GM10847 (cell line): ENCODE results near the gene TSEN15.
A peak's percentile ranks its signal among the peaks of the same experiment; 100 is the strongest.

Source experiments
- POLR2A ChIP-seq: IDR thresholded peaks from 2 replicates; pipeline ENCODE4 v1.6.1; 2011; ENCODE audit not compliant: insufficient read length; ENCODE audit errors: extremely low read depth

TSEN15 gene

GRCh38 chr1:184051485-184052193 is at the start of gene TSEN15:
TSEN15 (plus strand) TSS chr1:184051730; CDS start chr1:184051756, 26 bp downstream.
- TF ChIP-seq POLR2A: peak; percentile 93

GRCh38 chr1:184002071-184002470 is 49.5 kb upstream of the TSEN15 start:
- TF ChIP-seq POLR2A: no peak

- no peak for TF ChIP-seq POLR2A
Measured at GRCh38 chr1:184004935-184005334, 46.6 kb upstream of the TSEN15 start.

GRCh38 chr1:184005506-184005905 is 46.0 kb upstream of the TSEN15 start:
- no peak for TF ChIP-seq POLR2A

GRCh38 chr1:184010788-184011187 is 40.7 kb upstream of the TSEN15 start:
- TF ChIP-seq POLR2A: no peak

- no peak for TF ChIP-seq POLR2A
Measured at GRCh38 chr1:184012187-184012586, 39.3 kb upstream of the TSEN15 start.

GRCh38 chr1:184014271-184014670 is 37.3 kb upstream of the TSEN15 start:
- TF ChIP-seq POLR2A: no peak

GRCh38 chr1:184016169-184016568 is 35.4 kb upstream of the TSEN15 start:
- no peak for TF ChIP-seq POLR2A

GRCh38 chr1:184017306-184017705 is 34.2 kb upstream of the TSEN15 start:
- no peak for TF ChIP-seq POLR2A

- TF ChIP-seq POLR2A: no peak
Measured at GRCh38 chr1:184018622-184019021, 32.9 kb upstream of the TSEN15 start.

- TF ChIP-seq POLR2A: no peak
Measured at GRCh38 chr1:184019069-184019468, 32.5 kb upstream of the TSEN15 start.

- TF ChIP-seq POLR2A: no peak
Measured at GRCh38 chr1:184019506-184019905, 32.0 kb upstream of the TSEN15 start.

GRCh38 chr1:184020328-184020727 is 31.2 kb upstream of the TSEN15 start:
- no peak for TF ChIP-seq POLR2A

GRCh38 chr1:184020855-184021254 is 30.7 kb upstream of the TSEN15 start:
- no peak for TF ChIP-seq POLR2A

GRCh38 chr1:184021728-184022127 is 29.8 kb upstream of the TSEN15 start:
- TF ChIP-seq POLR2A: no peak

GRCh38 chr1:184022668-184023067 is 28.9 kb upstream of the TSEN15 start:
- no peak for TF ChIP-seq POLR2A

- TF ChIP-seq POLR2A: no peak
Measured at GRCh38 chr1:184023171-184023570, 28.4 kb upstream of the TSEN15 start.
